ENCODE data around the gene ITIH1.
"Not testable (repeated sequence)": the region's sequence is repeated elsewhere in the genome, so short reads cannot be mapped to it uniquely, and the experiment has no call there.

ITIH1 gene

DNA sequence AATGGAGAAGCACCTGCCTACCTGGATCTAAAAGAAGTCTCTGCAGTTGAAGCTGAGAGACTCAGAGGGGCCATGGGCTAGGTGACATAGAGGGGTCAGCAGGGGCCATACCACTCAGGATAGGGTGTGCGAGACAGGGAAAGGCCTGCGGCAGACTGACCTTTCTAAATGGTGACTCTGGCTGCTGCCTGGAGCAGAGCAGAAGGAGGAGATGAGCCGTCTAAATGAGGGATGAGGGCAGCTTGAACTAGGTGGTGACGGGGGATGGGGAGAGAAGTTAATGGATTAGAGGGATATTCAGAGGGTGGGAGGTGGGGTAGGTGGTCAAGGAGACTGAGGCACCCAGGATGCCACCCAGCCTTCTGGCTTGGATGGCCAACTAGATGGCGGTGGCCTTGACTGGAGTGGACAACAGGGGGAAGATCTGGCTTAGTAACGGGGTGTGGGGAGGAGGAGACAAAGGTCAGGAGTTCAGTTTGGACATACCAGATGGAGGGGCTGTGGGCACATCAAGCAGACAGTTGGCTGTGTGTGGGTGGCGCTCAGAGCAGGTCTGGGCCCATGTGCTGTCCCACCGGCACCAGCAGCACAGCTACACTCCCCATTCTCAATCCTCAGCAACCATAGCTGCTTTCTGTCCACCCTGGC is 3.2 kb upstream of the ITIH1 start:
- DNase-seq (ENCODE audit: low spot score): no peak

DNA sequence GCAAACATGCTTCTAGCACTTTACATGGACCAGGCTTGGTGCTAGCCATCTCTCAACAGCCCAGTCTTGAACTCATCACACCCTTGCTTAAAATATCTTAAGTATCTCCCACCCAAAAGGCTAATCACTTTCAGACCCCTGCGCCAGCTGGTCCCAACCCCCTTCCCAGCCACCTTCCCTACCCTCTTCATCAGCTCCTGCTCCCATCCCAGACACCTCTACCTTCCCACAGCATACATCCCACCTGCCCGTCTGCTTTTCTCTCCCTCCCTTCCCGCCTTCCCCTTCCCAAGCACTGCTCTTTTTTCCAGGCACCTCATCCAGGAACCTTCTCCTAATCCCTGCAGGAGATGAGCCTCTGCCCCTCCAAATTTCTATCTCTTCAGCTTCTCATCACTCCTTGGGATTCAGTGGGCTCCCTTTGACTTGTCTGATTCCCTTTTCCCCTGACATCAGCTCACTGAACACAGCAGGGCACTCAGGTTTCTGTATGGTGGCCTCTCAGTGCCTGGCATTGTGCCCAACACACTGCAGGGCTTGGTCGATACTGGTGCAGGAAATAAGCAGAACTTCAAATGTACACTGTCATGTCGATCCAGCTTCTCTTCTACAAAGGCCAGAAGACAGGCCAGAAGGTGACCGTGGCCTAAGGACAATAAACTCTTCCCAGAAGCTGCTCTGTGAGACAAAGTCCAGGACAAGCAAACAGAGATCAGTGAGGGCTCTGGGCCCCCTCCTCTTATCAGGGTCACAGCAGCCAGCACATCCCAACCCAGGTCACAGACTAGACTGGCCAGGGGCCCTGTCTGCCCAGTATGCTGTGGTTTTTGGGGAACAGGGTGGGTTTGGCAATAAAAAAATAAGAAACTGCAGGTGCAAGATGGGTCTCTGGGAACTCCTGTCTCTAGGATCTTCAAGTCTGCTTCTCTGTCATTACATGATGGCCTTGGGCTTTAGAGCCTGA is 2.2 kb upstream of the ITIH1 start:
- no peak for DNase-seq (ENCODE audit: low spot score)

DNA sequence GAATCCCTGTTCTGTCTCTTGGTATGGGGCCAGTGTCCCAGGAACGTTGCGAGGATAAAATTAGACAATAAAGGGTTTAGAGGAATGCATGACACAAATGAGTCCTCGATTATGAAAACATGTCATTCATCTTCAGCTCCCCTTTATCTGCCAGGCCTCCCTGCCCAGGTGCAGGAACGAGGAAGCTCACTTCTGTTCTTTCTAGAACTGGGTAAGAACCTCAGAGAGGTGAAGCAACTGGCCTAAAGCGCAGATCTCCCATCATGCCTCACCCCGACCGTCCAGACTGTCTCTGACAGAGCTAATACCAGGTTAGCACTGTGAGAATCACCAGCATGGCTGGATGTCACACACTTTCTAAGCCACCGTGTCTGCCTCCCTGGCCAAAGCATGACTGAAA is 1.5 kb upstream of the ITIH1 start:
- DNase-seq (ENCODE audit: low spot score): no peak

GRCh38 chr3:52776486-52776885 is 913 bp upstream of the ITIH1 start:
- not testable (repeated sequence) for DNase-seq (ENCODE audit: low spot score)

DNA sequence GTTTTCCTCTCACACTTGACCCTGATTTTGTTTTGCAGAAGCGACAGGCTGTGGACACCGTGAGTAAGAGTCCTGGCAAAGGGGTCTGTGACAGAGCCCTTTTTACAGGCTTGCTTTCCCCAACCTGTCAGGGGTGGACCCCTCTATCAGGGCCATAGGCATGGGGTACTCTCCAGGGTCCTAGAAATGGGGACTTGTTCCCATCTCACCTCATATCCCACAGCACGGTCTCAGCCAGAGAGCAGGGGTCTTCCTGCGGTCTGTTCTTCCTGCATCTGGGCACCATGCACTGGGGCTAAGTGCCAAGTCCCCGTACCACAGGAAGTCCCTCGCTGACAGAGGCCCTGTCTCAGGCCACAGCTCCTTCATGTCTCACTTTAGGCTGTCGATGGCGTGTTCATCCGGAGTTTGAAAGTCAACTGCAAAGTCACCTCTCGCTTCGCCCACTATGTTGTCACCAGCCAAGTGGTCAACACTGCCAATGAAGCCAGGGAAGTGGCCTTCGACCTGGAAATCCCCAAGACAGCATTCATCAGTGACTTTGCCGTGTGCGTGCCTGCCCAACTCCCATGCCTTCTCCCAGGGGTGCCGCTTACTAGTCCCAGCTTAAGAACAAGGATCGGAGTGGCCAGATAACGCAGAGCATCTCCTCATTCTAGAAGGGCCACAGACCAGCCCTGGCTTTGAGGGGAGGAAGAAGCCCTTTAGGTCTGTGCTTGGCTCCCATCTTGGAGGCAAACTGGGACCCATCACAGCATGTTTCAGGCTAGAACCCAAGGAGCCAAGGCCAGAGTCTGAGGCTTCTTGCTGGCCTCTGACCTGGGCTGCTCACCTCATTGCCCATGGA is 783 bp downstream of the ITIH1 start:
- no peak for DNase-seq (ENCODE audit: low spot score)

GRCh38 chr3:52779011-52779836 is 1.8 kb downstream of the ITIH1 start:
- no peak for DNase-seq (ENCODE audit: low spot score)

- DNase-seq (ENCODE audit: low spot score): no peak
Observed at GRCh38 chr3:52779837-52780585, 2.6 kb downstream of the ITIH1 start.

DNA sequence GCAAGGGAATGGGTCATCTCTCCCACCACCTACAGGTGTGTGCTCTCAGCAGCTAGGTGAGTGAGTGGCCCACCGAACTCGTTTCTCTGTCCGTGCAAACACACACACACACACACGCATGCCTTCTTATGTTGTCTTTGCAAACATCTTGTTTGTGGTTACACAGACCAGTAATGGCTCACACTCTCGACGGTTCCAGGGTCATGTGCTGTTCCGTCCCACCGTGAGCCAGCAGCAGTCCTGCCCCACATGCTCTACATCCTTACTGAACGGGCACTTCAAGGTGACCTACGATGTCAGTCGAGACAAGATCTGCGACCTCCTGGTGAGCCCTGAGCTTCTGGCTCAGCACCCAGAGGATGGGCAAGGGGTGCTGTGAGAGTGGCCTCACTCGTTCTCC is 4.3 kb downstream of the ITIH1 start:
- no peak for DNase-seq (ENCODE audit: low spot score)

- DNase-seq (ENCODE audit: low spot score): no peak
Observed at GRCh38 chr3:52782412-52783210, 5.2 kb downstream of the ITIH1 start.

DNA sequence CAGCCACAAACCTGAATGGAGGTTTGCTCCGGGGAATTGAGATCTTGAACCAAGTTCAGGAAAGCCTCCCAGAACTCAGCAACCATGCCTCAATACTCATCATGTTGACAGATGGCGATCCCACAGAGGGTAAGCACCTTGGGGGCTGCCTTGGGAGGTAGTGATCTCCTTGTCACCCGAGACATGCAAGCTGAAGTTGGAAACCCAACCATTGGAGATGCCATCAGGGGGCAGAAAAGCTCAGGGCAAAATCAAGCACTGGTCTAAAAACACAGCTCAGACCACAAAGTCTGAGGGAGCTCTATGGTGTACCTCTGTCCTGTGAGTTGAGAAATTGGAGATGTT is 5.8 kb downstream of the ITIH1 start:
- no peak for DNase-seq (ENCODE audit: low spot score)

GRCh38 chr3:52784021-52784621 is 6.7 kb downstream of the ITIH1 start:
- DNase-seq (ENCODE audit: low spot score): no peak

- DNase-seq (ENCODE audit: low spot score): no peak
Observed at GRCh38 chr3:52784931-52785590, 7.7 kb downstream of the ITIH1 start.

DNA sequence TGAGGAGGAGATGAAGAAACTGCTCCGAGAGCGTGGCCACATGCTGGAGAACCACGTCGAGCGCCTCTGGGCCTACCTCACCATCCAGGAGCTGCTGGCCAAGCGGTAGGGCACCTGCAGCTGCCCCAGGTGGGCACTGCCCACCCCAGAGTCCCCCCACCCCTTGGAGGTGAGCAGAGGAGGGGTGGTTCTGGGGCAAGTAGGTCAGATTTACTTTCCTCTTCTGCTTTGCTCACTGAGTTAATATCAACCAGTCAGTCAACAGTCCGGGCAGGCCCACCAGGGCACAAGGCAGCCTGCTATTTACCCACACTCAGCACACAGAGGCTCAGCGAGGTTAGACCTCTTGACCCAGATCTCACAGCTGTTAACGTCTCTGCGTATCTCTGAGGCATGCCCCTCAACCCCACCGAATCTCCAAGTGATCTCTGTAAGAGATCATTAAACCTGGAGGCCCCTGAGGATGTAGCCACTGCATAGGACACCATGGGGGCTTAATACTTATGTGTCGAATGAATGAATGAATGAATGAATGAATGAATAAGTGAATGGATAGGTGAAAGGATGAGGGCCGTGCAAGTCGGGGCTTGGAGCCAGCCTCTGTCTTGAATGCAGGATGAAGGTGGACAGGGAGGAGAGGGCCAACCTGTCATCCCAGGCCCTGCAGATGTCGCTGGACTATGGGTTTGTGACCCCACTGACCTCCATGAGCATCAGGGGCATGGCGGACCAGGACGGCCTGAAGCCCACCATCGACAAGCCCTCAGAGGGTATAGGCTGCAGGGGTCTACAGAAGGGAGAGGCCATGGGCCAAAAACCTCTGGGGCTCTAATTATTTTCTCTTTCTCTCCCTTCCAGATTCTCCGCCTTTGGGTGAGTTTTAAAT is 9.2 kb downstream of the ITIH1 start:
- no peak for DNase-seq (ENCODE audit: low spot score)

- no peak for DNase-seq (ENCODE audit: low spot score)
Observed at GRCh38 chr3:52787246-52787645, 9.8 kb downstream of the ITIH1 start.

- DNase-seq (ENCODE audit: low spot score): no peak
Observed at GRCh38 chr3:52787672-52788625, 10.6 kb downstream of the ITIH1 start.

DNA sequence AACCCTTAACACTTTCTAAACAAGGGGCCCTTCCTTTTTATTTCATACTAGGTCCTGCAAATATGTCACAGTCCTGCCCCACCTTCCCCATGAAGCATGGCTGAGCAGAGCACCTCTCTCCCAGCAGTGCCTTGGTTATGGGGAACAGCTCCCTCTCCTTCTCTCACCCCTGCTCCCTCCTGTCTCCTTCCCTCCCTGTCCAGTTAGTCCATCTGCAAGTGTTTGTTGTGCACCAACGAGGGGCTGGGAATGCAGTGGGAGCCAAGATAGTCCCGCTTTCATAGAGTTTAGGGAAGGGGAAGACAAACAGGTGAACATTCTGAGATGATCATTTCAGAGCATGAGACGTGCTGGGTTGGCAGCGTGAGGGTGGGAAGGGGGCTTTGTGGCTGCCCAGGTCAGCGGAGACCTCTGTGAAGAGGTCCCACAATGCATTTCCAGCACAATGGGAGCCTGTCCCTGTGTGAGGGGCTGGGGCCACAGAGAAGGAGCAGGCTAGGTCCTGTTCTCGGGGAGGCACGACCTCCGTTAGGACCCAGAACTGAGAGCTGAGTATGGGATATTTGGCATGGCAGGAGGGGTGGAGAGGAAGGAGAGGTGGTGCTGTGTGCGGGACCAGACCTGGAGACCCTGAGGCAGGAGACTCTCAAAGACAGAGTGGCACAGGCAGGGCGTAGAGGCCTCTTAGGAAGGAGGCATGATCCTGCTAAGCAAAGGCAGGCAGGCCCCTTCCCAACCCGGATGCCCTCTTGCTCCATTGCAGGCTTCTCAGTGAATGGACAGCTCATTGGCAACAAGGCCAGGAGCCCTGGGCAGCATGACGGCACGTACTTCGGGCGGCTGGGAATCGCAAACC is 11.7 kb downstream of the ITIH1 start:
- no peak for DNase-seq (ENCODE audit: low spot score)
